Liver (tissue), 9 donors: ENCODE measurements around the gene SOBP. TPM values are rescaled to one million over a fixed set of nuclear protein-coding genes. Genes with fewer than 3 reads are reported as not detected.

Source experiments
- DNase-seq: peaks from one replicate; pipeline ENCODE4 v3.0.0-alpha.2; 2017; ENCODE audit warnings: low spot score
- H3K27ac ChIP-seq, 2 donors: one replicate each; pipeline ENCODE4 v1.7.0; 2013; ENCODE audit warnings: inconsistent platforms in 2 of 2, low read length in 2 of 2, control low read depth in 1 of 2, low read depth in 1 of 2, mild to moderate bottlenecking in 1 of 2
- H3K27me3 ChIP-seq, 4 donors: one replicate each; pipeline versions ENCODE4 v1.6.1 to v1.7.0; 2013; ENCODE audit warnings: low read length in 3 of 4, inconsistent platforms in 1 of 4, mild to moderate bottlenecking in 1 of 4, moderate library complexity in 1 of 4; ENCODE audit not compliant: control insufficient read depth in 4 of 4, insufficient read depth in 4 of 4
- H3K36me3 ChIP-seq, 4 donors: one replicate each; pipeline versions ENCODE4 v1.6.1 to v1.7.0; 2013; ENCODE audit warnings: low read length in 3 of 4, mild to moderate bottlenecking in 3 of 4, low read depth in 1 of 4, moderate library complexity in 1 of 4; ENCODE audit not compliant: control insufficient read depth in 4 of 4, insufficient read depth in 3 of 4
- H3K4me1 ChIP-seq, 4 donors: one replicate each; pipeline versions ENCODE4 v1.6.1 to v1.7.0; 2013; ENCODE audit warnings: low read length in 3 of 4, mild to moderate bottlenecking in 3 of 4, moderate library complexity in 1 of 4; ENCODE audit not compliant: control insufficient read depth in 4 of 4, insufficient read depth in 4 of 4
- H3K4me3 ChIP-seq, 3 donors: one replicate each; pipeline versions ENCODE4 v1.6.1 to v1.7.0; 2013; ENCODE audit warnings: low read length in 3 of 3, control low read depth in 1 of 3, low read depth in 1 of 3, mild to moderate bottlenecking in 1 of 3
- H3K9ac ChIP-seq, 2 donors: one replicate each; pipeline ENCODE4 v1.7.0; 2013; ENCODE audit warnings: low read length in 2 of 2, mild to moderate bottlenecking in 2 of 2, moderate library complexity in 2 of 2, control low read depth in 1 of 2, low read depth in 1 of 2
- H3K9me3 ChIP-seq, 4 donors: one replicate each; pipeline versions ENCODE4 v1.6.1 to v1.7.0; 2013; ENCODE audit warnings: low read length in 3 of 4; ENCODE audit not compliant: control insufficient read depth in 4 of 4
- EGR1 ChIP-seq, 2 donors: IDR thresholded peaks; 2 replicates each; pipeline ENCODE4 v1.6.1; 2016 to 2018; ENCODE audit warnings: antibody characterized with exemption in 2 of 2, low read depth in 2 of 2
- FOXA1 ChIP-seq: IDR thresholded peaks from 2 replicates; pipeline ENCODE4 v1.6.1; 2016; ENCODE audit warnings: antibody characterized with exemption
- FOXA2 ChIP-seq: IDR thresholded peaks from 2 replicates; pipeline ENCODE4 v1.6.1; 2016; ENCODE audit warnings: antibody characterized with exemption
- GABPA ChIP-seq, 2 donors: IDR thresholded peaks in 1 of 2; conservative IDR thresholded peaks in 1 of 2; 2 replicates each; pipeline ENCODE4 v1.6.1; 2016; ENCODE audit warnings: antibody characterized with exemption in 2 of 2, mild to moderate bottlenecking in 1 of 2, moderate library complexity in 1 of 2
- HNF4A ChIP-seq, 2 donors: conservative IDR thresholded peaks; 2 replicates each; pipeline ENCODE4 v1.6.1; 2016; ENCODE audit warnings: antibody characterized with exemption in 2 of 2, mild to moderate bottlenecking in 2 of 2
- HNF4G ChIP-seq: IDR thresholded peaks from 2 replicates; pipeline ENCODE4 v1.6.1; 2016; ENCODE audit warnings: antibody characterized with exemption
- JUND ChIP-seq, 2 donors: IDR thresholded peaks; 2 replicates each; pipeline ENCODE4 v1.6.1; 2016; ENCODE audit warnings: antibody characterized with exemption in 2 of 2
- MAX ChIP-seq: IDR thresholded peaks from 2 replicates; pipeline ENCODE4 v1.6.1; 2016; ENCODE audit warnings: antibody characterized with exemption
- NR2F2 ChIP-seq: IDR thresholded peaks from 2 replicates; pipeline ENCODE4 v1.6.1; 2016; ENCODE audit warnings: antibody characterized with exemption
- RAD21 ChIP-seq, 2 donors: IDR thresholded peaks; 2 replicates each; pipeline ENCODE4 v1.6.1; 2016; ENCODE audit warnings: antibody characterized with exemption in 2 of 2, mild to moderate bottlenecking in 2 of 2
- RXRA ChIP-seq, 2 donors: IDR thresholded peaks; 2 replicates each; pipeline ENCODE4 v1.6.1; 2017 to 2018; ENCODE audit warnings: antibody characterized with exemption in 2 of 2, mild to moderate bottlenecking in 1 of 2
- SP1 ChIP-seq: IDR thresholded peaks from 2 replicates; pipeline ENCODE4 v1.6.1; 2018; ENCODE audit warnings: antibody characterized with exemption, mild to moderate bottlenecking
- TAF1 ChIP-seq: conservative IDR thresholded peaks from 2 replicates; pipeline ENCODE4 v1.6.1; 2016; ENCODE audit warnings: antibody characterized with exemption, mild to moderate bottlenecking
- YY1 ChIP-seq: IDR thresholded peaks from 2 replicates; pipeline ENCODE4 v1.6.1; 2016; ENCODE audit warnings: antibody characterized with exemption, mild to moderate bottlenecking
- WGBS: extraction: QIAGEN DNeasy Blood & Tissue Kit; methylation state at CpG from one replicate; pipeline ENCODE4 v1.1.7; 2013; 5-methylcytosine and 5-hydroxymethylcytosine counted together
- polyA plus RNA-seq, 2 donors: library from polyadenylated mRNA; stranded (reverse) in 1 of 2; unstranded in 1 of 2; fragments of 200-250 nt in 1 of 2; fragments of >200 nt in 1 of 2; fragmentation: Nextera tagmentation in 1 of 2; extraction: Ambion mirVana in 1 of 2; gene quantifications; one replicate each; pipeline versions ENCODE4 v1.2.1 to v1.2.3, GENCODE V29; 2013 to 2015
- total RNA-seq, 2 donors: library from RNA; depleted of rRNA; stranded (reverse); fragments of >200 nt; gene quantifications; one replicate each; pipeline ENCODE4 v1.2.3, GENCODE V29; 2014
- TF ChIP-seq, protein P1 (sequence below): fragments of 150-350 bp; IDR thresholded peaks from 2 replicates; pipeline ENCODE4 v1.5.1; 2017; ENCODE audit warnings: improper control_type of control experiment, low read depth, low read length; ENCODE audit not compliant: missing input control
- TF ChIP-seq, protein P2 (sequence below): IDR thresholded peaks from 2 replicates; pipeline ENCODE4 v1.6.1; 2016; ENCODE audit warnings: antibody characterized with exemption
- TF ChIP-seq, protein P3 (sequence below): IDR thresholded peaks from 2 replicates; pipeline ENCODE4 v1.6.1; 2016; ENCODE audit warnings: antibody characterized with exemption, mild to moderate bottlenecking
- TF ChIP-seq, protein P4 (sequence below): IDR thresholded peaks from 2 replicates; pipeline ENCODE4 v1.6.1; 2016; ENCODE audit warnings: antibody characterized with exemption
- donor health status: healthy.
- donor health status: healthy.
- donor health status: healthy.
- donor health status: healthy.
- donor health status: healthy.

The SOBP gene
- total and polyA plus RNA-seq, 4 donors, result 0.99 to 5.4 (median 1.9) TPM

DNA sequence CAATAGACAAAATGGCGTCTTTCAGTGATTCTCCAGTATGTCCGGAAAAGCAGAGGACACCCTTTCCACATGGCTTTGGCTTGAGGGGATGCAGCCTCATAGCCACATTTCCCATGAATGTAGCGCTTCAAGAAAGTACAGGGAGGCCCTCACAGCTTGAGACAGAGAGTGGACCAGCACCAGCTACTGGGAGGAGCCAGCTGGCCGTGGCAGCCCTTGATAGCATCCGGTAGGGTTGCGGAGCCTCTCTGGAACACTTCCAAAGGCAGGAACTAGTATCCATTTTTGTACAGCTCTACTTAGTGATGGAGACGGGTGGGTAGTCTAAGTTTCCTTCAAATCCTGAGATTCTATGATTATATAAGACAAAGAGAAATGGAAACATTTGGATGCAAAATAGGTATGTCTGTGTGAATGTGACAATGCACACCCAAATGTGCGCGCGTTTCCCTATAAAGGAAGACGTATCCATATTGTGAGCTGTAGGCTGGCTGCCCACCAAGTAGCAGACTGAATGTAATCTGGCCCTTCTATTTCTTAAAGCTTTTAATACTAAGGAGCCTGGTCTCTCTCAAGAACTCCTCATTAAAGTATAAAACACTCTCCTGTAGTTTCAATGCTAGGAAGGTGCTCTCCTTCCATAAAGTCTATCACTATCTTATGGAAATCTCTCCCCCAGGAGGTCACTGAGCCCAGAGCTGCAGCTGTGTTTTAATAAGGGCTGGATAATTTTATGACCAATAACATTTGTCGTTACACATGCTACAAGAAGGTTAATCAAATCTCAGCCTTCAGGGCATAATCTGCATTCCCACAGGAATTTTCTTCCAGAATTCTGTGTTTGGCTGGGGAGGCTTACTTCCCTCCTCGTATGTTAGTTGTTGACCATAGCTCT, 74.0 kb downstream of the SOBP start:
- no peak overlapping the region for H3K27ac ChIP-seq
- no peaks in the 10 kb centered on the region for H3K4me1 ChIP-seq
- no peaks in the 10 kb centered on the region for H3K27me3 ChIP-seq
- H3K9me3 ChIP-seq, result no peaks in the 10 kb centered on the region
- WGBS, result 93% methylated on average over 13 of the region's 13 CpGs
- no peak for DNase-seq
- no peak overlapping the region for H3K9ac ChIP-seq
- H3K4me3 ChIP-seq, result no peak overlapping the region
- no peaks in the 10 kb centered on the region for H3K36me3 ChIP-seq
- TF ChIP-seq MAX (no peak), TAF1 (no peak), JUND (IDR thresholded peaks at IDR 0.05) (no peak), HNF4A (conservative IDR thresholded peaks at IDR 0.05) (no peak), YY1 (no peak), RXRA (IDR thresholded peaks at IDR 0.05) (no peak), EGR1 (IDR thresholded peaks at IDR 0.05; ENCODE audit: low read depth in 2 of 2) (no peak), FOXA2 (no peak), GABPA (IDR thresholded peaks at IDR 0.05 in 1 of 2, conservative IDR thresholded peaks at IDR 0.05 in 1 of 2) (no peak), HNF4G (no peak), NR2F2 (no peak), SP1 (no peak), FOXA1 (no peak), RAD21 (IDR thresholded peaks at IDR 0.05) (no peak)
- TF ChIP-seq, protein P1, sequence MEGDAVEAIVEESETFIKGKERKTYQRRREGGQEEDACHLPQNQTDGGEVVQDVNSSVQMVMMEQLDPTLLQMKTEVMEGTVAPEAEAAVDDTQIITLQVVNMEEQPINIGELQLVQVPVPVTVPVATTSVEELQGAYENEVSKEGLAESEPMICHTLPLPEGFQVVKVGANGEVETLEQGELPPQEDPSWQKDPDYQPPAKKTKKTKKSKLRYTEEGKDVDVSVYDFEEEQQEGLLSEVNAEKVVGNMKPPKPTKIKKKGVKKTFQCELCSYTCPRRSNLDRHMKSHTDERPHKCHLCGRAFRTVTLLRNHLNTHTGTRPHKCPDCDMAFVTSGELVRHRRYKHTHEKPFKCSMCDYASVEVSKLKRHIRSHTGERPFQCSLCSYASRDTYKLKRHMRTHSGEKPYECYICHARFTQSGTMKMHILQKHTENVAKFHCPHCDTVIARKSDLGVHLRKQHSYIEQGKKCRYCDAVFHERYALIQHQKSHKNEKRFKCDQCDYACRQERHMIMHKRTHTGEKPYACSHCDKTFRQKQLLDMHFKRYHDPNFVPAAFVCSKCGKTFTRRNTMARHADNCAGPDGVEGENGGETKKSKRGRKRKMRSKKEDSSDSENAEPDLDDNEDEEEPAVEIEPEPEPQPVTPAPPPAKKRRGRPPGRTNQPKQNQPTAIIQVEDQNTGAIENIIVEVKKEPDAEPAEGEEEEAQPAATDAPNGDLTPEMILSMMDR, result no peak
- TF ChIP-seq, protein P2, sequence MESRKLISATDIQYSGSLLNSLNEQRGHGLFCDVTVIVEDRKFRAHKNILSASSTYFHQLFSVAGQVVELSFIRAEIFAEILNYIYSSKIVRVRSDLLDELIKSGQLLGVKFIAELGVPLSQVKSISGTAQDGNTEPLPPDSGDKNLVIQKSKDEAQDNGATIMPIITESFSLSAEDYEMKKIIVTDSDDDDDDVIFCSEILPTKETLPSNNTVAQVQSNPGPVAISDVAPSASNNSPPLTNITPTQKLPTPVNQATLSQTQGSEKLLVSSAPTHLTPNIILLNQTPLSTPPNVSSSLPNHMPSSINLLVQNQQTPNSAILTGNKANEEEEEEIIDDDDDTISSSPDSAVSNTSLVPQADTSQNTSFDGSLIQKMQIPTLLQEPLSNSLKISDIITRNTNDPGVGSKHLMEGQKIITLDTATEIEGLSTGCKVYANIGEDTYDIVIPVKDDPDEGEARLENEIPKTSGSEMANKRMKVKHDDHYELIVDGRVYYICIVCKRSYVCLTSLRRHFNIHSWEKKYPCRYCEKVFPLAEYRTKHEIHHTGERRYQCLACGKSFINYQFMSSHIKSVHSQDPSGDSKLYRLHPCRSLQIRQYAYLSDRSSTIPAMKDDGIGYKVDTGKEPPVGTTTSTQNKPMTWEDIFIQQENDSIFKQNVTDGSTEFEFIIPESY, result no peak
- TF ChIP-seq, protein P3, sequence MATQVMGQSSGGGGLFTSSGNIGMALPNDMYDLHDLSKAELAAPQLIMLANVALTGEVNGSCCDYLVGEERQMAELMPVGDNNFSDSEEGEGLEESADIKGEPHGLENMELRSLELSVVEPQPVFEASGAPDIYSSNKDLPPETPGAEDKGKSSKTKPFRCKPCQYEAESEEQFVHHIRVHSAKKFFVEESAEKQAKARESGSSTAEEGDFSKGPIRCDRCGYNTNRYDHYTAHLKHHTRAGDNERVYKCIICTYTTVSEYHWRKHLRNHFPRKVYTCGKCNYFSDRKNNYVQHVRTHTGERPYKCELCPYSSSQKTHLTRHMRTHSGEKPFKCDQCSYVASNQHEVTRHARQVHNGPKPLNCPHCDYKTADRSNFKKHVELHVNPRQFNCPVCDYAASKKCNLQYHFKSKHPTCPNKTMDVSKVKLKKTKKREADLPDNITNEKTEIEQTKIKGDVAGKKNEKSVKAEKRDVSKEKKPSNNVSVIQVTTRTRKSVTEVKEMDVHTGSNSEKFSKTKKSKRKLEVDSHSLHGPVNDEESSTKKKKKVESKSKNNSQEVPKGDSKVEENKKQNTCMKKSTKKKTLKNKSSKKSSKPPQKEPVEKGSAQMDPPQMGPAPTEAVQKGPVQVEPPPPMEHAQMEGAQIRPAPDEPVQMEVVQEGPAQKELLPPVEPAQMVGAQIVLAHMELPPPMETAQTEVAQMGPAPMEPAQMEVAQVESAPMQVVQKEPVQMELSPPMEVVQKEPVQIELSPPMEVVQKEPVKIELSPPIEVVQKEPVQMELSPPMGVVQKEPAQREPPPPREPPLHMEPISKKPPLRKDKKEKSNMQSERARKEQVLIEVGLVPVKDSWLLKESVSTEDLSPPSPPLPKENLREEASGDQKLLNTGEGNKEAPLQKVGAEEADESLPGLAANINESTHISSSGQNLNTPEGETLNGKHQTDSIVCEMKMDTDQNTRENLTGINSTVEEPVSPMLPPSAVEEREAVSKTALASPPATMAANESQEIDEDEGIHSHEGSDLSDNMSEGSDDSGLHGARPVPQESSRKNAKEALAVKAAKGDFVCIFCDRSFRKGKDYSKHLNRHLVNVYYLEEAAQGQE, result no peak
- TF ChIP-seq, protein P4, sequence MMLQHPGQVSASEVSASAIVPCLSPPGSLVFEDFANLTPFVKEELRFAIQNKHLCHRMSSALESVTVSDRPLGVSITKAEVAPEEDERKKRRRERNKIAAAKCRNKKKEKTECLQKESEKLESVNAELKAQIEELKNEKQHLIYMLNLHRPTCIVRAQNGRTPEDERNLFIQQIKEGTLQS, result no peak
